ENCODE measurements around the gene ADGRE1. TPM values are rescaled to one million over a fixed set of nuclear protein-coding genes. Genes with fewer than 3 reads are reported as not detected.

The ADGRE1 gene
- polyA plus RNA-seq, 1 donor from 2014 or later = not detected

DNA sequence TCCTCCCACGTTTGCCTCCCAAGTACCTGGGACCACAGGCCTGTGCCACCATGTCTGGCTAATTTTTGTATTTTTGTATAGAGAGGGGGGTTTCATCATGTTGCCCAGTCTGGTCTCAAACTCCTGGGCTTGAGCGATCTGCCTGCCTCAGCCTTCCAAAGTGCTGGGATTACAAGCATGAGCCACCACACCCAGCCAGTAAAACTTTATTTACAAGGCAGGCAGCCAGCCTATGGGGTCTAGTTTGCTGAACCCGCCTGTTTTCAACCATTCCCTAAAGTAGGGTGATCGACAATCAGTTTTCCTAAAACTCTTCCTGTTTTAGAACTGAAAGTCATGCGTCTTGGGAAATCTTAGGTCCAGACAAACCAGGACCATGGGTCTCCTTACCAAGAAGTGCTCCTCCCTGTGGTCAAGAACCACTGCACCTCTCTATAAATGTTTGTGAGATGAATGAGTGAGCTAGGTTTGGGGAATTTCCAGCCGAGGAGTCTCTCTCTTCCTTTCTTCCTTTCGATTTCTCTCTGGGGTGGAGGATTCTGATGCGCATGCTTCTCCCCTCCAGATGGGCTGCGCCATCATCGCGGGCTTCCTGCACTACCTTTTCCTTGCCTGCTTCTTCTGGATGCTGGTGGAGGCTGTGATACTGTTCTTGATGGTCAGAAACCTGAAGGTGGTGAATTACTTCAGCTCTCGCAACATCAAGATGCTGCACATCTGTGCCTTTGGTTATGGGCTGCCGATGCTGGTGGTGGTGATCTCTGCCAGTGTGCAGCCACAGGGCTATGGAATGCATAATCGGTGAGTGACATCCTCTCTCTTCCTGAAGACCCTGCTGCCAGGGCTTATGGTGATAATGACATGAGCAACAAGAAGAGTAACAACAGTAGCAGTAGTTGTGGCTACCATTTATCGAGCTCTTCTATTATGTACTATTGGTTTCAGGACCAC is 38.7 kb downstream of the ADGRE1 start:
- Histone ChIP-seq H2AFZ (ENCODE audit: low read depth, low read length) (no peak overlapping the region), H3K4me3 (ENCODE audit: low read length) (no peak overlapping the region), H3K9me3 (ENCODE audit: low read length) (no peaks in the 10 kb centered on the region), H3K27ac (ENCODE audit: low read length) (no peak overlapping the region), H3K4me2 (ENCODE audit: low read length) (no peak overlapping the region), H3K79me2 (replicated peaks; ENCODE audit: insufficient read depth, low read length) (no peaks in the 10 kb centered on the region), H3K9ac (ENCODE audit: low read length) (no peak overlapping the region), H4K20me1 (ENCODE audit: insufficient read depth) (no peaks in the 10 kb centered on the region), H3F3A (ENCODE audit: insufficient read depth, low read length, poor library complexity, severe bottlenecking) (no peaks in the 10 kb centered on the region), H3K27me3 (ENCODE audit: insufficient read depth, low read depth, low read length) (no peaks in the 10 kb centered on the region), H3K36me3 (ENCODE audit: insufficient read depth, low read length) (no peaks in the 10 kb centered on the region), H3K9me2 (ENCODE audit: insufficient read depth, low read length) (no peaks in the 10 kb centered on the region)
- TF ChIP-seq MXI1 (conservative IDR thresholded peaks at IDR 0.05; ENCODE audit: poor library complexity, severe bottlenecking) (no peak), POLR2AphosphoS5 (IDR thresholded peaks at IDR 0.05) (no peak), EP300 (conservative IDR thresholded peaks at IDR 0.05; ENCODE audit: poor library complexity, severe bottlenecking) (no peak), TAF1 (IDR thresholded peaks at IDR 0.05; ENCODE audit: low read depth) (no peak), SMC3 (conservative IDR thresholded peaks at IDR 0.05; ENCODE audit: poor library complexity) (no peak), EZH2 (IDR thresholded peaks at IDR 0.05; ENCODE audit: borderline replicate concordance, insufficient read depth, low read length, poor library complexity, severe bottlenecking) (no peak), RAD21 (conservative IDR thresholded peaks at IDR 0.05) (no peak)
- TF ChIP-seq, protein P1, sequence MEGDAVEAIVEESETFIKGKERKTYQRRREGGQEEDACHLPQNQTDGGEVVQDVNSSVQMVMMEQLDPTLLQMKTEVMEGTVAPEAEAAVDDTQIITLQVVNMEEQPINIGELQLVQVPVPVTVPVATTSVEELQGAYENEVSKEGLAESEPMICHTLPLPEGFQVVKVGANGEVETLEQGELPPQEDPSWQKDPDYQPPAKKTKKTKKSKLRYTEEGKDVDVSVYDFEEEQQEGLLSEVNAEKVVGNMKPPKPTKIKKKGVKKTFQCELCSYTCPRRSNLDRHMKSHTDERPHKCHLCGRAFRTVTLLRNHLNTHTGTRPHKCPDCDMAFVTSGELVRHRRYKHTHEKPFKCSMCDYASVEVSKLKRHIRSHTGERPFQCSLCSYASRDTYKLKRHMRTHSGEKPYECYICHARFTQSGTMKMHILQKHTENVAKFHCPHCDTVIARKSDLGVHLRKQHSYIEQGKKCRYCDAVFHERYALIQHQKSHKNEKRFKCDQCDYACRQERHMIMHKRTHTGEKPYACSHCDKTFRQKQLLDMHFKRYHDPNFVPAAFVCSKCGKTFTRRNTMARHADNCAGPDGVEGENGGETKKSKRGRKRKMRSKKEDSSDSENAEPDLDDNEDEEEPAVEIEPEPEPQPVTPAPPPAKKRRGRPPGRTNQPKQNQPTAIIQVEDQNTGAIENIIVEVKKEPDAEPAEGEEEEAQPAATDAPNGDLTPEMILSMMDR (IDR thresholded peaks at IDR 0.05; ENCODE audit: poor library complexity, severe bottlenecking) = no peak
- TF ChIP-seq, protein P2, sequence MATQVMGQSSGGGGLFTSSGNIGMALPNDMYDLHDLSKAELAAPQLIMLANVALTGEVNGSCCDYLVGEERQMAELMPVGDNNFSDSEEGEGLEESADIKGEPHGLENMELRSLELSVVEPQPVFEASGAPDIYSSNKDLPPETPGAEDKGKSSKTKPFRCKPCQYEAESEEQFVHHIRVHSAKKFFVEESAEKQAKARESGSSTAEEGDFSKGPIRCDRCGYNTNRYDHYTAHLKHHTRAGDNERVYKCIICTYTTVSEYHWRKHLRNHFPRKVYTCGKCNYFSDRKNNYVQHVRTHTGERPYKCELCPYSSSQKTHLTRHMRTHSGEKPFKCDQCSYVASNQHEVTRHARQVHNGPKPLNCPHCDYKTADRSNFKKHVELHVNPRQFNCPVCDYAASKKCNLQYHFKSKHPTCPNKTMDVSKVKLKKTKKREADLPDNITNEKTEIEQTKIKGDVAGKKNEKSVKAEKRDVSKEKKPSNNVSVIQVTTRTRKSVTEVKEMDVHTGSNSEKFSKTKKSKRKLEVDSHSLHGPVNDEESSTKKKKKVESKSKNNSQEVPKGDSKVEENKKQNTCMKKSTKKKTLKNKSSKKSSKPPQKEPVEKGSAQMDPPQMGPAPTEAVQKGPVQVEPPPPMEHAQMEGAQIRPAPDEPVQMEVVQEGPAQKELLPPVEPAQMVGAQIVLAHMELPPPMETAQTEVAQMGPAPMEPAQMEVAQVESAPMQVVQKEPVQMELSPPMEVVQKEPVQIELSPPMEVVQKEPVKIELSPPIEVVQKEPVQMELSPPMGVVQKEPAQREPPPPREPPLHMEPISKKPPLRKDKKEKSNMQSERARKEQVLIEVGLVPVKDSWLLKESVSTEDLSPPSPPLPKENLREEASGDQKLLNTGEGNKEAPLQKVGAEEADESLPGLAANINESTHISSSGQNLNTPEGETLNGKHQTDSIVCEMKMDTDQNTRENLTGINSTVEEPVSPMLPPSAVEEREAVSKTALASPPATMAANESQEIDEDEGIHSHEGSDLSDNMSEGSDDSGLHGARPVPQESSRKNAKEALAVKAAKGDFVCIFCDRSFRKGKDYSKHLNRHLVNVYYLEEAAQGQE (IDR thresholded peaks at IDR 0.05; ENCODE audit: borderline replicate concordance) = no peak

DNA sequence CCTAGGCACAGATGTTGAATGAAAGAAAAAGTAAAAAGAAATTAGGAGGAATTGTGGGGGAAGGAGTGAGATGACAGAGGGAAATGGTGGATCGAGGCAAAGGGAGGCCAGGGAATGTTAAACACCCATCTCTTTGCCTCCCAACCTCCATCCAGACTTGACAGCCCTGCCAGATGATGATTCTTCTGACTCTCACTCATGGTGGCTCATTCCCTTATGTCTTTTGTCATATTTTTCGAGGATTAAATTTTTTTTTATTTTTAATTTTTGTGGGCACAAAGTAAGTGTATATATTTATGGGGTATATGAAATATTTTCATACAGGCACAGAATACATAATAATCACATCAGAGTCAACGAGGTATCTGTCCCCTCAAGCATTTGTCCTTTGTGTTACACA is 42.8 kb downstream of the ADGRE1 start:
- H4K20me1 ChIP-seq (ENCODE audit: insufficient read depth) = no peaks in the 10 kb centered on the region
- H3K9ac ChIP-seq (ENCODE audit: low read length) = no peak overlapping the region
- H3K4me2 ChIP-seq (ENCODE audit: low read length) = no peak overlapping the region
- no peak overlapping the region for H2AFZ ChIP-seq (ENCODE audit: low read depth, low read length)
- H3K27me3 ChIP-seq (ENCODE audit: insufficient read depth, low read depth, low read length) = no peaks in the 10 kb centered on the region
- no peak for TF ChIP-seq POLR2AphosphoS5 (IDR thresholded peaks at IDR 0.05)
- TF ChIP-seq, protein P2 (IDR thresholded peaks at IDR 0.05; ENCODE audit: borderline replicate concordance) = no peak
- TF ChIP-seq EP300 (conservative IDR thresholded peaks at IDR 0.05; ENCODE audit: poor library complexity, severe bottlenecking) = no peak
- TF ChIP-seq, protein P1 (IDR thresholded peaks at IDR 0.05; ENCODE audit: poor library complexity, severe bottlenecking) = no peak
- TF ChIP-seq MXI1 (conservative IDR thresholded peaks at IDR 0.05; ENCODE audit: poor library complexity, severe bottlenecking) = no peak
- no peak for TF ChIP-seq TAF1 (IDR thresholded peaks at IDR 0.05; ENCODE audit: low read depth)
- TF ChIP-seq RAD21 (conservative IDR thresholded peaks at IDR 0.05) = no peak
- no peak for TF ChIP-seq EZH2 (IDR thresholded peaks at IDR 0.05; ENCODE audit: borderline replicate concordance, insufficient read depth, low read length, poor library complexity, severe bottlenecking)
- no peaks in the 10 kb centered on the region for H3K36me3 ChIP-seq (ENCODE audit: insufficient read depth, low read length)
- no peaks in the 10 kb centered on the region for H3K79me2 ChIP-seq (replicated peaks; ENCODE audit: insufficient read depth, low read length)
- no peaks in the 10 kb centered on the region for H3F3A ChIP-seq (ENCODE audit: insufficient read depth, low read length, poor library complexity, severe bottlenecking)
- H3K9me3 ChIP-seq (ENCODE audit: low read length) = no peaks in the 10 kb centered on the region
- H3K4me3 ChIP-seq (ENCODE audit: low read length) = no peak overlapping the region
- H3K27ac ChIP-seq (ENCODE audit: low read length) = no peak overlapping the region
- no peaks in the 10 kb centered on the region for H3K9me2 ChIP-seq (ENCODE audit: insufficient read depth, low read length)
